HepG2 (cell line): ENCODE measurements around the gene TMEM9B.

Source experiments
- CBX2 ChIP-seq, 2 experiments: fragments of 200-600 bp in 1 of 2; sonication (generic); formaldehyde crosslinking in 1 of 2; IDR thresholded peaks; 2 replicates each; pipeline versions ENCODE4 v1.7.0 to v1.8.1; 2018 to 2022; ENCODE audit warnings: low read depth in 2 of 2, low read length in 1 of 2, mild to moderate bottlenecking in 1 of 2, missing genetic modification reagents in 1 of 2
- CBX5 ChIP-seq: sonication (generic); formaldehyde crosslinking; IDR thresholded peaks from 2 replicates; pipeline ENCODE4 v1.4.0; 2020; ENCODE audit warnings: missing genetic modification reagents, borderline replicate concordance
- CCDC6 ChIP-seq: sonication (generic); formaldehyde crosslinking; IDR thresholded peaks from 2 replicates; pipeline ENCODE4 v1.8.1; 2022; ENCODE audit warnings: mild to moderate bottlenecking, missing genetic modification reagents, moderate library complexity
- CREB1 ChIP-seq, 2 experiments: fragments of 450-650 bp in 1 of 2; IDR thresholded peaks; 2 replicates each; pipeline ENCODE4 v1.6.1; 2016 to 2017; ENCODE audit warnings: control low read depth in 1 of 2, mild to moderate bottlenecking in 1 of 2, missing compliant biosample characterization in 1 of 2, missing genetic modification characterization in 1 of 2
- EP300 ChIP-seq, 3 experiments: sonication (generic) in 1 of 3; formaldehyde crosslinking in 1 of 3; IDR thresholded peaks; 2 replicates each; pipeline versions ENCODE4 v1.5.1 to v1.6.1; 2011 to 2020; ENCODE audit warnings: low read depth in 2 of 3, low read length in 2 of 3, borderline replicate concordance in 1 of 3, improper control_type of control experiment in 1 of 3, mild to moderate bottlenecking in 1 of 3, missing genetic modification reagents in 1 of 3, moderate library complexity in 1 of 3
- FOSL2 ChIP-seq: sonication (generic); formaldehyde crosslinking; IDR thresholded peaks from 2 replicates; pipeline ENCODE4 v1.4.0; 2020; ENCODE audit warnings: missing genetic modification reagents
- HDAC2 ChIP-seq: sonication (generic); formaldehyde crosslinking; IDR thresholded peaks from 2 replicates; pipeline ENCODE4 v1.4.0; 2020; ENCODE audit warnings: missing genetic modification reagents
- NFIC ChIP-seq: IDR thresholded peaks from 2 replicates; pipeline ENCODE4 v1.6.1; 2012; ENCODE audit warnings: mild to moderate bottlenecking, low read length, inconsistent platforms
- SMC3 ChIP-seq: IDR thresholded peaks from 2 replicates; pipeline ENCODE4 v1.6.1; 2011; ENCODE audit warnings: low read length, improper control_type of control experiment
- ZBTB26 ChIP-seq: IDR thresholded peaks from 2 replicates; pipeline ENCODE4 v1.6.1; 2016; ENCODE audit warnings: missing compliant biosample characterization, missing genetic modification reagents, borderline replicate concordance
- ZKSCAN1 ChIP-seq: fragments of 150-350 bp; IDR thresholded peaks from 2 replicates; pipeline ENCODE4 v1.6.1; 2014; ENCODE audit warnings: low read length
- ZNF354B ChIP-seq: sonication (generic); formaldehyde crosslinking; IDR thresholded peaks from 2 replicates; pipeline ENCODE4 v1.8.0; 2022; ENCODE audit warnings: mild to moderate bottlenecking, missing genetic modification reagents
- TF ChIP-seq, protein P1 (sequence below), 2 experiments: IDR thresholded peaks; 2 replicates each; pipeline ENCODE4 v1.6.1; 2011 to 2012; ENCODE audit warnings: low read length in 2 of 2, borderline replicate concordance in 1 of 2, low read depth in 1 of 2, mild to moderate bottlenecking in 1 of 2, moderate library complexity in 1 of 2
- TF ChIP-seq, protein P2 (sequence below): sonication (generic); formaldehyde crosslinking; IDR thresholded peaks from 2 replicates; pipeline ENCODE4 v1.5.0; 2020; ENCODE audit warnings: mild to moderate bottlenecking, missing genetic modification reagents, moderate library complexity

DNA sequence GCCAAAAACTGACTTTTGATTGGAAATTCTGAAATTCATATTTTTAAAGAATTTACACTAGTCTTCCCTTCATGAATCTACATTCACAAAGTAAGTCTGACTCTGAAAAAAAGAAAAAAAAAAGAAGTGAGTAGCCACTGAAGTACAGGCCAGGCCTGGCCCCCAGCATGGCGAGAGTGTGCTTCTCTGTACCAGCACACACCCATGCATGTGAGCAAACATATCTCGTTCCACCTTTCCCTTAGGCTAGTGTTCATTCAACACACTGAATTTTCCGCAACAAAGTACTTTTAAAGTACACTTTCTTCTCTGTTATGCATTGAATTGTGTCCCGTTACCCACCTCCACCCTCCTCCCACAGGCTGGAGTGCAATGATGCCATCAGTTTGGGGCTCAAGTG lies 36.0 kb downstream of the TMEM9B start:
- no peak for TF ChIP-seq NFIC
- no peak for TF ChIP-seq EP300 (IDR thresholded peaks at IDR 0.05; ENCODE audit: low read depth in 2 of 2, low read length in 2 of 2)
- TF ChIP-seq EP300 (CRISPR knock-in tag; IDR thresholded peaks at IDR 0.05; ENCODE audit: borderline replicate concordance) = no peak
- TF ChIP-seq CCDC6 = no peak
- TF ChIP-seq SMC3 = no peak
- no peak for TF ChIP-seq ZBTB26 (CRISPR knock-in tag)
- TF ChIP-seq HDAC2 (CRISPR knock-in tag) = no peak
- TF ChIP-seq, protein P1, sequence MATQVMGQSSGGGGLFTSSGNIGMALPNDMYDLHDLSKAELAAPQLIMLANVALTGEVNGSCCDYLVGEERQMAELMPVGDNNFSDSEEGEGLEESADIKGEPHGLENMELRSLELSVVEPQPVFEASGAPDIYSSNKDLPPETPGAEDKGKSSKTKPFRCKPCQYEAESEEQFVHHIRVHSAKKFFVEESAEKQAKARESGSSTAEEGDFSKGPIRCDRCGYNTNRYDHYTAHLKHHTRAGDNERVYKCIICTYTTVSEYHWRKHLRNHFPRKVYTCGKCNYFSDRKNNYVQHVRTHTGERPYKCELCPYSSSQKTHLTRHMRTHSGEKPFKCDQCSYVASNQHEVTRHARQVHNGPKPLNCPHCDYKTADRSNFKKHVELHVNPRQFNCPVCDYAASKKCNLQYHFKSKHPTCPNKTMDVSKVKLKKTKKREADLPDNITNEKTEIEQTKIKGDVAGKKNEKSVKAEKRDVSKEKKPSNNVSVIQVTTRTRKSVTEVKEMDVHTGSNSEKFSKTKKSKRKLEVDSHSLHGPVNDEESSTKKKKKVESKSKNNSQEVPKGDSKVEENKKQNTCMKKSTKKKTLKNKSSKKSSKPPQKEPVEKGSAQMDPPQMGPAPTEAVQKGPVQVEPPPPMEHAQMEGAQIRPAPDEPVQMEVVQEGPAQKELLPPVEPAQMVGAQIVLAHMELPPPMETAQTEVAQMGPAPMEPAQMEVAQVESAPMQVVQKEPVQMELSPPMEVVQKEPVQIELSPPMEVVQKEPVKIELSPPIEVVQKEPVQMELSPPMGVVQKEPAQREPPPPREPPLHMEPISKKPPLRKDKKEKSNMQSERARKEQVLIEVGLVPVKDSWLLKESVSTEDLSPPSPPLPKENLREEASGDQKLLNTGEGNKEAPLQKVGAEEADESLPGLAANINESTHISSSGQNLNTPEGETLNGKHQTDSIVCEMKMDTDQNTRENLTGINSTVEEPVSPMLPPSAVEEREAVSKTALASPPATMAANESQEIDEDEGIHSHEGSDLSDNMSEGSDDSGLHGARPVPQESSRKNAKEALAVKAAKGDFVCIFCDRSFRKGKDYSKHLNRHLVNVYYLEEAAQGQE (IDR thresholded peaks at IDR 0.05; ENCODE audit: borderline replicate concordance in 1 of 2, low read depth in 1 of 2, low read length in 2 of 2) = no peak
- no peak for TF ChIP-seq CBX5
- TF ChIP-seq ZKSCAN1 = no peak
- no peak for TF ChIP-seq CBX2 (IDR thresholded peaks at IDR 0.05; ENCODE audit: low read depth, low read length)
- no peak for TF ChIP-seq CBX2 (CRISPR knock-in tag; IDR thresholded peaks at IDR 0.05; ENCODE audit: low read depth)
- TF ChIP-seq, protein P2, sequence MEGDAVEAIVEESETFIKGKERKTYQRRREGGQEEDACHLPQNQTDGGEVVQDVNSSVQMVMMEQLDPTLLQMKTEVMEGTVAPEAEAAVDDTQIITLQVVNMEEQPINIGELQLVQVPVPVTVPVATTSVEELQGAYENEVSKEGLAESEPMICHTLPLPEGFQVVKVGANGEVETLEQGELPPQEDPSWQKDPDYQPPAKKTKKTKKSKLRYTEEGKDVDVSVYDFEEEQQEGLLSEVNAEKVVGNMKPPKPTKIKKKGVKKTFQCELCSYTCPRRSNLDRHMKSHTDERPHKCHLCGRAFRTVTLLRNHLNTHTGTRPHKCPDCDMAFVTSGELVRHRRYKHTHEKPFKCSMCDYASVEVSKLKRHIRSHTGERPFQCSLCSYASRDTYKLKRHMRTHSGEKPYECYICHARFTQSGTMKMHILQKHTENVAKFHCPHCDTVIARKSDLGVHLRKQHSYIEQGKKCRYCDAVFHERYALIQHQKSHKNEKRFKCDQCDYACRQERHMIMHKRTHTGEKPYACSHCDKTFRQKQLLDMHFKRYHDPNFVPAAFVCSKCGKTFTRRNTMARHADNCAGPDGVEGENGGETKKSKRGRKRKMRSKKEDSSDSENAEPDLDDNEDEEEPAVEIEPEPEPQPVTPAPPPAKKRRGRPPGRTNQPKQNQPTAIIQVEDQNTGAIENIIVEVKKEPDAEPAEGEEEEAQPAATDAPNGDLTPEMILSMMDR (CRISPR knock-in tag) = no peak
- TF ChIP-seq FOSL2 = no peak
- TF ChIP-seq CREB1 (IDR thresholded peaks at IDR 0.05) = no peak
- no peak for TF ChIP-seq CREB1 (CRISPR knock-in tag; IDR thresholded peaks at IDR 0.05)
- no peak for TF ChIP-seq ZNF354B
